GM12878 (cell line): ENCODE data around the gene SLC36A4. TPM values are rescaled to one million over a fixed set of nuclear protein-coding genes. Genes with fewer than 3 reads are reported as not detected.

Experiments used
- ATAC-seq: fragments of 200-7000 bp; cut with Tn5 transposase; 3 replicates; pipeline ENCODE4 v1.9.1; 2020; ENCODE audit warnings: mild to moderate bottlenecking, moderate library complexity
- BruUV-seq: library from RNA; stranded (reverse); fragments of 400-500 nt; replicated peaks from 2 replicates; lab custom pipeline; 2021; lab: Mats Ljungman, UMichigan
- CTCF ChIA-PET: fragments of 300-600 bp; sonication (Branson Sonifier 250); formaldehyde crosslinking; extraction: SDS; loops from one replicate; lab custom pipeline; 2021; ENCODE audit warnings: inconsistent platforms; lab: Yijun Ruan, JAX
- POLR2A ChIA-PET: fragments of 350-600 bp; formaldehyde crosslinking; extraction: SDS; loops from one replicate; lab custom pipeline; 2021; ENCODE audit warnings: inconsistent platforms; lab: Charles Lee
- RAD21 ChIA-PET: fragments of 300-600 bp; sonication (Branson Sonifier 250); formaldehyde crosslinking; loops from one replicate; lab custom pipeline; 2023; ENCODE audit warnings: antibody characterized with exemption; ENCODE audit not compliant: unreplicated experiment; lab: Charles Lee
- SMC1A ChIA-PET: fragments of 300-600 bp; sonication (Branson Sonifier 250); formaldehyde crosslinking; loops from one replicate; lab custom pipeline; 2023; ENCODE audit not compliant: unreplicated experiment, uncharacterized antibody; lab: Charles Lee
- DNase-seq: peaks from one replicate; pipeline ENCODE4 v3.0.0-alpha.2; 2011; ENCODE audit warnings: low read depth, low spot score
- FAIRE-seq: peaks from 3 replicates; lab custom pipeline; 2011; peaks lifted over from hg19 to GRCh38; lab: Jason Lieb, UNC
- H2AFZ ChIP-seq: 2 replicates; pipeline ENCODE4 v1.6.0; 2011; ENCODE audit warnings: low read depth, low read length, control low read depth; ENCODE audit not compliant: control insufficient read depth
- H3K27ac ChIP-seq: 2 replicates; pipeline ENCODE4 v1.5.1; 2011; ENCODE audit warnings: control low read depth; ENCODE audit not compliant: control insufficient read depth, insufficient read depth
- H3K27me3 ChIP-seq, 2 experiments: replicated peaks in 1 of 2; 2 replicates each; pipeline versions ENCODE4 v1.6.0 to v1.6.1; 2011; ENCODE audit warnings: low read length in 1 of 2; ENCODE audit not compliant: control insufficient read depth in 2 of 2, insufficient read depth in 2 of 2
- H3K36me3 ChIP-seq, 2 experiments: 2 replicates each; pipeline ENCODE4 v1.5.1; 2011; ENCODE audit warnings: low read length in 1 of 2; ENCODE audit not compliant: control insufficient read depth in 2 of 2, insufficient read depth in 2 of 2
- H3K4me1 ChIP-seq: 2 replicates; pipeline ENCODE4 v1.6.1; 2011; ENCODE audit warnings: mild to moderate bottlenecking, low read length, moderate library complexity, mixed read lengths; ENCODE audit not compliant: control insufficient read depth, insufficient read depth
- H3K4me2 ChIP-seq: 2 replicates; pipeline ENCODE4 v1.6.0; 2011; ENCODE audit warnings: control low read depth; ENCODE audit not compliant: control insufficient read depth, insufficient read depth
- H3K4me3 ChIP-seq: fragments of 200-600 bp; sonication (generic); 2 replicates; pipeline ENCODE4 v1.5.1; 2016
- H3K79me2 ChIP-seq: 2 replicates; pipeline ENCODE4 v1.6.0; 2011; ENCODE audit warnings: low read length; ENCODE audit not compliant: control insufficient read depth, insufficient read depth
- H3K9ac ChIP-seq: 2 replicates; pipeline ENCODE4 v1.8.0; 2011; ENCODE audit warnings: low read length, control low read depth, mixed read lengths; ENCODE audit not compliant: control insufficient read depth, insufficient read depth
- H3K9me3 ChIP-seq: replicated peaks from 3 replicates; pipeline ENCODE4 v1.5.1; 2011; ENCODE audit warnings: mild to moderate bottlenecking, low read length; ENCODE audit not compliant: control insufficient read depth, insufficient read depth
- H4K20me1 ChIP-seq: 2 replicates; pipeline ENCODE4 v1.6.0; 2011; ENCODE audit not compliant: control insufficient read depth, insufficient read depth
- ATF7 ChIP-seq: fragments of 450-650 bp; IDR thresholded peaks from 2 replicates; pipeline ENCODE4 v1.6.1; 2016; ENCODE audit warnings: low read depth, mild to moderate bottlenecking
- EZH2 ChIP-seq: IDR thresholded peaks from 2 replicates; pipeline ENCODE4 v1.6.1; 2012; ENCODE audit warnings: low read depth, mild to moderate bottlenecking, control low read depth, inconsistent platforms, low read length, borderline replicate concordance; ENCODE audit not compliant: control insufficient read depth
- HCFC1 ChIP-seq: fragments of 150-350 bp; IDR thresholded peaks from 2 replicates; pipeline ENCODE4 v1.6.1; 2014; ENCODE audit warnings: low read length
- HDAC6 ChIP-seq: fragments of 200-600 bp; sonication (generic); IDR thresholded peaks from one replicate; pipeline ENCODE4 v1.8.0; 2017; ENCODE audit warnings: antibody characterized with exemption; ENCODE audit not compliant: unreplicated experiment
- HSF1 ChIP-seq: fragments of 150-350 bp; IDR thresholded peaks from 2 replicates; pipeline ENCODE4 v1.6.1; 2014; ENCODE audit warnings: mild to moderate bottlenecking, low read depth, low read length
- IRF5 ChIP-seq: fragments of 450-650 bp; IDR thresholded peaks from 2 replicates; pipeline ENCODE4 v1.6.1; 2017; ENCODE audit warnings: borderline replicate concordance
- KLF5 ChIP-seq: fragments of 450-650 bp; IDR thresholded peaks from 2 replicates; pipeline ENCODE4 v1.6.1; 2014; ENCODE audit warnings: mild to moderate bottlenecking; ENCODE audit not compliant: partially characterized antibody
- MYB ChIP-seq: fragments of 150-350 bp; IDR thresholded peaks from 2 replicates; pipeline ENCODE4 v1.6.1; 2014; ENCODE audit warnings: mild to moderate bottlenecking, low read depth, low read length, borderline replicate concordance
- NR2C1 ChIP-seq: fragments of 450-650 bp; IDR thresholded peaks from 2 replicates; pipeline ENCODE4 v1.6.1; 2017; ENCODE audit warnings: antibody characterized with exemption, mild to moderate bottlenecking, moderate library complexity
- PAX8 ChIP-seq: fragments of 450-650 bp; IDR thresholded peaks from 2 replicates; pipeline ENCODE4 v1.6.1; 2017; ENCODE audit warnings: mild to moderate bottlenecking, moderate library complexity
- SUPT20H ChIP-seq: IDR thresholded peaks from 2 replicates; pipeline ENCODE4 v1.6.1; 2011; ENCODE audit warnings: low read depth, mild to moderate bottlenecking, low read length, moderate library complexity, borderline replicate concordance; ENCODE audit not compliant: control insufficient read depth
- USF1 ChIP-seq: IDR thresholded peaks from 2 replicates; pipeline ENCODE4 v1.6.1; 2011; ENCODE audit warnings: borderline replicate concordance, low read depth, mild to moderate bottlenecking, moderate library complexity, mixed read lengths, low read length; ENCODE audit not compliant: insufficient read depth; ENCODE audit errors: extremely low read length
- ZNF687 ChIP-seq: fragments of 450-650 bp; IDR thresholded peaks from 2 replicates; pipeline ENCODE4 v1.6.1; 2017; ENCODE audit warnings: mild to moderate bottlenecking, moderate library complexity
- ZSCAN29 ChIP-seq: fragments of 450-650 bp; IDR thresholded peaks from 2 replicates; pipeline ENCODE4 v1.6.1; 2017; ENCODE audit warnings: mild to moderate bottlenecking, moderate library complexity
- WGBS: methylation state at CpG from one replicate; pipeline ENCODE4 v1.1.6; 2016; ENCODE audit warnings: low lambda C conversion rate; ENCODE audit not compliant: insufficient replicate concordance, insufficient coverage; ENCODE audit errors: missing lambda C conversion rate; 5-methylcytosine and 5-hydroxymethylcytosine counted together
- in situ Hi-C: fragments of 300-500 bp; cut with MboI; formaldehyde crosslinking; loops from 9 replicates; pipeline ENCODE4 v1.14.3; 2018; ENCODE audit warnings: mixed read lengths
- intact Hi-C: fragments of 100-400 bp; cut with micrococcal nuclease; formaldehyde crosslinking; loops from one replicate; pipeline ENCODE4 v1.14.2; 2022; ENCODE audit not compliant: unreplicated experiment
- polyA plus RNA-seq, 11 experiments: library from polyadenylated mRNA; depleted of rRNA in 4 of 11; unstranded in 6 of 11; stranded (reverse) in 5 of 11; fragments of >200 nt; fragmentation: Nextera tagmentation in 4 of 11; fragmentation: Illumina TruSeq in 1 of 11; extraction: Ambion mirVana in 4 of 11; extraction: Trizol in 1 of 11; gene quantifications; 1 replicate in 1 of 11; 2 replicates in 10 of 11; pipeline versions ENCODE4 v1.2.1 to v1.2.3, GENCODE V29; 2011 to 2016; ENCODE audit warnings: inconsistent platforms in 2 of 11, missing spikeins in 2 of 11, low read depth in 1 of 11
- total RNA-seq, 4 experiments: library from RNA; depleted of rRNA in 3 of 4; stranded (reverse); fragments of >200 nt in 3 of 4; fragmentation: Illumina TruSeq in 1 of 4; extraction: Trizol in 1 of 4; gene quantifications; 2 replicates each; pipeline versions ENCODE4 v1.2.1 to v1.2.3, GENCODE V29; 2013 to 2021

Gene SLC36A4
- total and polyA plus RNA-seq, 10 of the 15 experiments (the other 5 are each of a cell fraction or from before 2014, with no cell fraction given), result 1.4 to 12.5 (median 5.2) TPM

- H3K4me2 ChIP-seq, result no peak overlapping the region
- no peaks in the 10 kb centered on the region for H4K20me1 ChIP-seq
- no peak overlapping the region for H3K4me3 ChIP-seq
- FAIRE-seq (no peak), DNase-seq (no peak), ATAC-seq (no peak)
- ChIA-PET SMC1A (interaction anchor here (2.5 kb wide), 1 partner anchor 228 kb away, joined by 12 read pairs; no protein-coding TSS in a partner anchor), RAD21 (interaction anchor here (1.1 kb wide), 1 partner anchor 228 kb away, joined by 4 read pairs; no protein-coding TSS in a partner anchor), POLR2A (no interaction called here), CTCF (interaction anchor here (1.1 kb wide), 1 partner anchor 22 kb away, joined by 3 read pairs; no protein-coding TSS in a partner anchor)
- H3K36me3 ChIP-seq, result no peaks in the 10 kb centered on the region
- no peaks in the 10 kb centered on the region for H3K9me3 ChIP-seq
- no peaks in the 10 kb centered on the region for H3K79me2 ChIP-seq
- no peaks in the 10 kb centered on the region for H3K4me1 ChIP-seq
- no peak overlapping the region for H2AFZ ChIP-seq
- no peak overlapping the region for H3K9ac ChIP-seq
- no TSS peak for BruUV-seq
- WGBS, result 98% methylated on average over 2 of the region's 2 CpGs
- intact Hi-C loops, result no loop called here
- H3K27ac ChIP-seq, result no peak overlapping the region
- in situ Hi-C loops, result no loop called here
- H3K27me3 ChIP-seq, result no peaks in the 10 kb centered on the region
- TF ChIP-seq HCFC1 (no peak), ZNF687 (no peak), USF1 (no peak), NR2C1 (no peak), EZH2 (no peak), PAX8 (no peak), IRF5 (no peak), ATF7 (no peak), HSF1 (no peak), HDAC6 (no peak), ZSCAN29 (no peak), SUPT20H (no peak), KLF5 (no peak), MYB (no peak)
Measured at GRCh38 chr11:93169143-93169542, 28.6 kb downstream of the SLC36A4 start.
